ENCODE results near the gene SH3BP4.

The SH3BP4 gene

DNA sequence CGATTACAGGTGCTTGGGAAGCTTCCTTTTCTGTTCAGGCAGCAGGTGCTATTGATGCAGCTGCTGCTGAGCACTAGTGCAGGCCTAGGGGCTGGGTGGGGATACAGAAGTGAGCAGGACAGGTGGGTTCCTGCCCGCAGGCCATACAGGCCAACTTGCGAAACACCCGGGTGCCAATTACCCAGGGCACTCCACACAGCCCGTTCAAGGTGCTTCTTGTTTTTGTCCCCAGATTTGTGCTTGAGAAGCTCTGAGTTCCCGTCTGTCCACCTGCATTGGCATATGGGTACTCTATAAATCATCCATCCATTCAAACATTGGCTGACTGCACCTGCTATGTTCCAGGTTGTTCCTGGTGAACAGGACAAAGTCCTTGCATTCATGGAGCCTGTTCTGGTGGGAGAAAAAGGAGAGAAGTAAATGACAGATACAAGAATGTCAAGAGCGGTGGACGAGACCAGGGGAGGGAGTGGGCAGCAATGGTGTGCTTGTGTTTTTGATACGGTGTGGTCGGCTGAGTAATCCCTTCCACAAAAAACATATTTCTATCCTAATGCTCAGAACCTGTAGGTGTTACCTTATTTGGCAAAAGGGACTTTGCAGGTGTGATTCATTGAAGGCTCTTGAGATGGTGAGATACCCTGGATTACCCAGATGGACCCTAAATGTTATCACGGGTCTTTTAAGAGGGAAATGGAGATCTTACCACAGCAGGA, 31.4 kb downstream of the SH3BP4 start:
- no peak for DNase-seq (ENCODE audit: low read depth)

DNA sequence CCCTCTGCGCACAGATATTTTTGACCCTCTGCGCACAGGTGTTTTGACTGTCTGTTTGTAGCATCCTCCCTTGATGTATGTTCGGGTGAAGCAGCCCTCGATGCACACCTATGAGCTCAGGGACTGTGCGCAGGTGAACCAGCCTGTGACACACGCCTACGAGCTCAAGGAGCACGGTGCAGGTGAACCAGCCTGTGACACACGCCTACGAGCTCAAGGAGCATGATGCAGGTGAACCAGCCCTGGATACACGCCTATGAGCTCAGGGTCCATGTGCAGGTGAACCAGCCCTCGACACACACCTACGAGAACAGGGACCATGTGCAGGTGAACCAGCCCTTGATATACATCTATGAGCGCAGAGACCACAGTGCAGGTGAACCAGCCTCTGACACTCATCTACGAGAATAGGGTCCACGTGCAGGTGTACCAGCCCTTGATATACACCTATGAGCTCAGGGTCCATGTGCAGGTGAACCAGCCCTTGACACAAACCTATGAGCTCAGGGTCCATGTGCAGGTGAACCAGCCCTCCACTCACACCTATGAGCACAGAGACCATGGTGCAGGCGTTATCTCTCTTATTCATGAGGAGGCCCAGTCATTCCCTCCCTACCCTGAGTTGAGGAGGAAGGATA, 33.9 kb downstream of the SH3BP4 start:
- DNase-seq (ENCODE audit: low read depth) = no peak

DNA sequence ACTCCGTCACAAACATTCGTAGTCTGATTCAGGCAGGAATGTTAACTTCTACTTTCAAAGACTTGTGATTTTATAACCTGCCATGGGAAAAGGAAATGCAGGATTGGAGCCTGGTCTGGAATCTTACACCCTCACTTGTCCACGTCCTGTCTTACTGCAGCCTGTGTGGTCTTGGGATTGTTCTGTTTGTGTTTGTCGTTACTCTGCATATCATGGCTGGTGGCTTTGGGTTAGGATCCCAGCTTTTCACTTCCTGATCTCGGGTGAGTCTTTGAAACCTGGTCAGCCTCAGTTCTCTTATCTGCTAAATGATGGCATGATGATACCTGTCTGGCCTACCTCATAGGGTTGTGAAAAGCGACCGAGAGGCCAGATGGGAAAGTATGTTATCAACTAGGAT, 34.6 kb downstream of the SH3BP4 start:
- no peak for DNase-seq (ENCODE audit: low read depth)

DNA sequence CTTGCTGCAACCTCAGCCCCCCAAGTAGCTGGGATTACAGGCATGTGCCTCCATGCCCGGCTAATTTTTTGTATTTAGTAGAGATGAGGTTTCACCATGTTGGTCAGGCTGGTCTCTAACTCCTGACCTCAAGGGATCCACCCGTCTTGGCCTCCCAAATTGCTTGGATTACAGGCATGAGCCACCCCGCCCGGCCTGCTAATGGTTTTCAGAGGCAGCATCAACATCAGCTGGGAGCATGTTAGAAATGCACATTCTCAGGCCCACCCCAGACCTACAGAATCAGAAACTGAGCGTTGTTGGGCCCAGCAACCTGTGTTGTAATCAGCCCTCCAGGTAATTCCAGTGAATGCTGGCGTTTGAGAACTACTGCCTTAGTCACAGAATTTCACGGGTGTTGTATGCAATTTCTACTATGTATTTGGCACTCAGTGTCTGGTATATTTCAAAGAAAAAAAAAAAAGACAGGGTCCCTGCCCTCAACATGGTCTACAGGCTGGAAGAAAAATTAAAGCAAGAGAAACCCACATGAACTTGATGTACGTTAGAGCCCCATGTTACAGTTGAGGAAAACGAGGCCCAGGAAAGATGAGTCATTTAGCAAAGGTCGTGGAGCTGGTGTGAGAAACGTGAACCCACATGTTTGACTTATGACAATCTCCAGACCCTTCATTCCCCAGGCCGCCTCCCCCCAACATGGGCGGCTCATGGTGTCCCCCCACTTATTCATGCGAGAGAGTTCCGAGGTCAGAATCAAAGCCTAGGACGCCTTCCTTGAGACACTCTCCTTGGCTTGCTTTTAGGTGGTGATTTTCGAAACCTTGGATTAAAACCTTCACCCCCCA, 35.3 kb downstream of the SH3BP4 start:
- DNase-seq (ENCODE audit: low read depth) = no peak

DNA sequence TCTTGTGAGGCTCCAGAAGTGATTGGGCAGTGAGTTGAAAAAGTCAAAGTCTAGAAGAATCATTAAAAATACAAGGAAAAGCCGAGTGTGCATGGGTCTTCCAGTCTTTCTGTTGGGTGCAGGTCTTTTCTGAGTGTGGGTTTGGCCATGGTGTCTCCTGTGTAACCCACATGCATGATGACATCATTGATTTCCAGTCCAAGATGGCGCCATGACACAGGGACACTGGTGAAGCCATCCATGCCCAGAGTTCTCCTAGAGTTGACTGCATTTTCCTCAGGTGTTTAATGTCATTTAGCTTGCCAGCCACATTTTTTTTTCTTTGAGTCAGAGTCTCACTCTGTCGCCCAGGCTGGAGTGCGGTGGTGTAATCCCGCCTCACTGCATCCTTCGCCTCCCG, 35.9 kb downstream of the SH3BP4 start:
- no peak for DNase-seq (ENCODE audit: low read depth)

DNA sequence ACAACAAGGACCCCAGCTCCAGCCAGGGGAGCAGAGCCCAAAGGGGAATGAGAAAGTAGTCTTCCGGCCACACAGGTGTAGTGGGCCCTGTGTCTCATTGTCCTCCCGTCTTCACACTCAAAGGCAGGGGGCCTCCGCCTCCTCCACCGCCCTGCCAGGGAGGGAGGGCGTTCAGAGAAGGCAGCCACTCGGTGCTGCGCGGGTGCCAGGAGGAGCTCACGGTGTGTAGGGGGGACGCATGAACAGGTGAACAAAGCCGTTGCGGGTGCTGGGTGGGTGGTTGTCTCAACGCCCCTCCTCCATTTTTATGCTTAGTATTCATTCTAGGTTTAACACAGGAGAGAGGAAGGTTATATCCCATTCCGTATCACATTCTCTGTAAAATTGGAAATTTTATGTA, 36.7 kb downstream of the SH3BP4 start:
- no peak for DNase-seq (ENCODE audit: low read depth)

DNA sequence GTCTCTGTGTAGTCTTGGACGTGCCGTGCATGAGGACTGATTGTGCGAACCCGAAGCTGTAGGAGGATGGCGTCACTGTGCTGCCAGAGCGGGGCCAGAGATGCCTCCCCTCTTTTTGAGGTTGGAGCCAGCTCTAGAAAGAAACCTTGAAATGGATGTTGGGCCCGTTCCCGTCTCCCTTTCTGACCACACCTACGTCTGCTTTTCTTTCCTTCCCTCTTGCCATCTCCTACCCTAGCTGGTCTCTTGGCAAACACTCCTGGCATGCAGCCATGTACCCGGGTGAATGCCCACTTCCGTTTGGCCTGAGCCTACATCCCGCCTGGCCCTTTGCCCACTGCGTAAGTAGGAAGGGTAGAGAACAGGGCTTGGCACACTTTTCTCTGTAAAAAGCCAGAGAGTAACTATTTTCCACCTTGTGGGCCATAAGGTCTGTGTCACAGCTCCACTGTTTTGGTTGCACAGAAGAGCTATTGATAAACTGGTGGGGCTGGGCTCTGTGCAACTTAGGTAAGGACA, 37.4 kb downstream of the SH3BP4 start:
- DNase-seq (ENCODE audit: low read depth) = no peak

DNA sequence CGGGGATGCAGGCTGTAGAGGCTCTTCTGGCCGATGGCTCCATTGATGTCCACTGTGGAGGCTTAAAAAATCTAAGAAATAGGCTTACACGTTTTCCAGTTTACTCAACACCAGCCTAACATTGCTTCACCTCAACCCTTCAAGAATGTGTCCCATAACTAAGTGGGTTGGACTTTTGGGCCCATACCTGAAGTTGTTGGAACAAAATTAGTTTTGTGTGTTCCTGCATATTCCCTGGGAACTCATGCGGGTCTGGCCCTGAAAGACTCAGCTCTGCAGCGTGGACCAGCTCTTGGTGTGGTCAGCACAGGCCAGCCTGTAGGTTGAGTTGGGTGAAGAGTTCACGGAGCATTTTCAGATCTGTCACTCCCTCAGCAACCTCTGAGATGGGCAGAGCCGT, 38.5 kb downstream of the SH3BP4 start:
- DNase-seq (ENCODE audit: low read depth) = no peak

DNA sequence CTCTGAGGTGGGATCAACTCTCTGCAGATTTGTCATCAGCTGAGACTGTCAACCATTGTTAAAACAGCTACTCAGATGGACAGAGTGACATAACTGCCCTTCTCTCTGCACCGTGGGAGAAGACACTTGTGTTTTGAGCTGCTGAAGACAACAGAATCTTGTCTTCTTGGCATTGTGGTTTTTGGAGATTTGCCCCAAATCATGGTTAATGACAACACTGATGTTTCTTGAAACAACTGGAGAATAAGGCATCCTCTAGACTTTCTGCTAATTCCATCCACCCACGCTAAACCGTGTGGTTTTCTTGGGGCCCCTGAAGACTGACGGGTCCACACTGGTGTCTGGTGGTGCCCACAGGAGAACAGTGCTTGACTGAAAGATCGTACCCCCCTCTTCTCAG, 39.5 kb downstream of the SH3BP4 start:
- no peak for DNase-seq (ENCODE audit: low read depth)

DNA sequence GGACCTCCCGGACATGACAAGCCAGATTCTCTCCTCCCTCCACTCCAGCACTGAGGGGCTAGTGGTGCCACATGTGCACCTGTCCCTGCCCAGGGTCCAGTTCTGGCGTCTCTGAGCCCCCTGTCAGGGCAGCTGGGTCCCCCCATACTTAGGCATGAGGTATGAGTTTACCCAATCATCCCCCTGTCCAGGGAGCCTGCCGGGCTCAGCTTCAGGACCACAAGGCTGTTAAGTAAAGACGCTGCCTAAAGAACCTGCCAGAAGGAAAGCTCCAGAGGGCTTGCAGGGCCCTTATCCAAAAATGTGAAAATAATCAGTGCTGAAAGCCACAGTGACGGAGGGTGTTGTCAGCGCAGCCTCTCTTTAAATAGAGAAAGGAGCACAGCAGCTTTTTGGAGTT, 40.0 kb downstream of the SH3BP4 start:
- no peak for DNase-seq (ENCODE audit: low read depth)

DNA sequence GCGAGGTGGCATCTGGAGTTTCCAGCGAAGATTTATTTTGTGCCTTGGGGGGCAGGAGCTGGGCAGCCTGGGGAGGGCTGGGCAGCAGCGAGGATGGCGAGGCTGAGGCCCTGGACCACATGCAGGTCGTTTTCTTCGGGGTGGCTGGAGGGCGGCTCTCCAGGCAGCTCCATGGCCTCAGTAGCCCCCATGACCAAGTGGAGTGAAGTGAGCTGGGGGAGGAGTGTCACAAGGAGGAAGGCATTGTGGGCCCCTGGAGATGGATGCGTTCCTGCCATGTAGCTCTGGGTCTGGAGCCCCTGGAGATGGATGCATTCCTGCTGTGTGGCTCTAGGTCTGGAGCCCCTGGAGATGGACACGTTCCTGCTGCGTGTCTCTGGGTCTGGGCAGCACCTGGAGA, 40.4 kb downstream of the SH3BP4 start:
- no peak for DNase-seq (ENCODE audit: low read depth)

DNA sequence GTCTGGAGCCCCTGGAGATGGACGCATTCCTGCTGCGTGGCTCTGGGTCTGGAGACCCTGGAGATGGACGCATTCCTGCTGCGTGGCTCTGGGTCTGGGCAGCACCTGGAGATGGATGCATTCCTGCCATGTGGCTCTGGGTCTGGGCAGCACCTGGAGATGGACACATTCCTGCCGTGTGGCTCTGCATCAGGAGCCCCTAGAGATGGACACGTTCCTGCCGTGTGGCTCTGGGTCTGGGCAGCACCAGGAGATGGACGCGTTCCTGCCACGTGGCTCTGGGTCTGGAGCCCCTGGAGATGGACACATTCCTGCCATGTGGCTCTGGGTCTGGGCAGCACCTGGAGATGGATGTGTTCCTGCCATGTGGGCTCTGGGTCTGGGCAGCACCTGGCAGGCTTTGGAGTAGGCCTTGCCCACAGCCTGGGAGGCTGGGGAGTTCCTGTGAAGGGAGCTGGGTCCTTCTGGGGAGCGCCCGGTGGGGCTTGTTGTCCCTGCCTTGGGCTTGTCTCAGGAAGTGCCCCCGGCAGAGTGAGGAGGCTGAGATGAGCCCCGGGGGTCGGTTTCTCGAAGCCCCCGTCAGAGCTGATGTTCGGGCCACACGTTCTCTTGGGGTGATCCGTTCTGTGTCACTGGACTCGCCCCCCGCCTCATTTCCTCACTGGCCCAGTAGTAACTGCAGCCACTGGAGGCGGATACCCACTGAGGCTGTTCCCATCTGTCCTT, 41.0 kb downstream of the SH3BP4 start:
- DNase-seq (ENCODE audit: low read depth) = no peak

DNA sequence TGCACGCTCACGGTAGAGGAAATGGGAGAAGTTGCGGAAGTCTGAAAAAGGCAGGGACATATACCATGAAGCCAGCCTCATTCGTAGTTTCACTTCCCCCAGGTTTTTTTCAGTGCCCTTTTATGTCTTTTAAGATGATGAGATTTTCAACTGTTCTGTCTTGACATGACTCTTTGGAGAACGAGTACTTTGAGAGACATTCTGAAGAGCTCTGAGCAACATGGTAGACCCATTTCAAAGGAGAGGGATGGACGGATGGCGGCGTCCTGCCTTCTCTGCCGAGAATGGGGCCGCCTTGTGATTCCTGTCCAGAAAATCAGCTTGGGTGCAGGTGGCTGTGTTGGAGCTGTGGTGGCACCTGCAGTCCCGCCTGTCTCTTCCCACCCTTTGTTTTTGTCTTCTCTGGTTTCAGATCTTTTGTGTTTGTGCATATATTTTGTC, 41.7 kb downstream of the SH3BP4 start:
- DNase-seq (ENCODE audit: low read depth) = no peak

DNA sequence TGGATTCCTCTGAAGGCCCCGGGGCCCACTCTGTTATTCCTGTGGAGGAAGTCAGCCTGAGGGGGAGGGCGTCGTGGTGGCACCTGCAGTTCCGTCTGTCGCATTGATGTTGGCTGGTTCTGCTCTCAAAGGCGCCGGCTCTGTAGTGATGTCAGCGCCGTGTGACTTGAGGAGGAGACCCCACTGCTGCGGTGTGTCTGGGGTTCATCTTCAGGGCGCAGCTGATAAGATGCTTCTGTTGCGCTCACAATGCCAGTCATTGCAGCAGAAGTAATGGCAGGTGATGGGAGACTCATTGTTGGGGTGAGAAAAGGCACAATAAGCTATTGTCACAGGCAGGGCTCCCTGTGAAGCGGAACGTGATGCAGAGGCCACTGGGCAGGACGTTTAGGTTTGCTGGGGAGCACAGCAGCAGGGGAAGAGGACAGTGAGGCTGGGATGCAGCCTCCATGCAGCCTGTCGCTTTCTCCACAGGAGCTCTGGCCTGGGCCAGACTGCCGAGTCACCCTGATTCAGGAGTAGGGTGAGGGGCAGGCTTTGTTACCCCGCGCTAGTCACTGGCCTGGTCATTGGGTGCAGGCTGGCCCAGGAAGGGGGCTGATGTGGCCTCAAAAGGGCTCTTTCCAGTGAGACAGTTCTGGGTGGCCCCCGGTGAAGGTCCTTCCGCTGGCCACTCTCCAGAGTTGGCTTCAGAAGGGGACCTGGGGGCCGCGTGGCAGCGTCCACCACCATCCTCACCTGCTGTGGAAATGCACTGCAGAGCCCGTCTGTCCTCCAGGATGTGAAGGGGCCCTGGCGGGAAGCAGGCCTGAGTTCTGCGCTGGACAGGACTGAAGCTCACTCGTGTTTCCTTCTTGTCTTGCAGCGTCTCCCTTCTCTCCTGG, 42.9 kb downstream of the SH3BP4 start:
- no peak for DNase-seq (ENCODE audit: low read depth)

DNA sequence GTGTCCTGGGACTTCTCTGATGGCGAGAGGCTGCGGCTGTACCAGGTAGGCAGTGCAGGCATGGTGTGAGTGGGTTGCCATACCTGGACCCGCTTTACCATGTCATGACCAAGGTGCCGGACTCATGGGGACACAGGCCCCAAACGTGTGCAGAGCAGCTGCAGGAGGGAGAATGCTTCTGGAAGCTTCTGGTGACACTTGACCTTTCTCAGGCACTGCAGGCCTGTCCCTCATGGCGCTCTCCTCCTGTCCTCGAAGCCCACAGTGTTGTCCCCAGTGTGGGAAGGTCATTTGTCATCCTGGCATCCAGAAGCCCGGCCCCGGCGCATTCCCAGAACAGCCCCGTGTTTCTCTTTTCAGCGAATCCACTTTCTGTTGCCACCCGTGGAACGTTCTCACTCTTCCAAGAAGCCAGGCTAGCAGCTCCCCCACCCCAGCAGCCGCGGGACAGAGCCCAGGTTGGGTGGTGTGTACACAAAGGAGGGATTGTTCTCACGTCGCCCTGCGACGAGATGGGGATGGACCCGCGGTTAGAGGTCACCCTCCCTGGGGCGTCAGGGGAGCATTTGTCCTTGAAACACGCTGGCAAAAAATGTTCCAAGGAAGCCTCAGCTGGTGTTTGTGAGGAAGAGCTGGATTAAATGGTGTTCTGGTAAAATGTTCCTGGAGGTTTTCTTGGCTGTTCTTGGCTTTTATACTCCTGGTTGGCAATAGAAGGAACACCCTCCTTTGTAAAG, 43.7 kb downstream of the SH3BP4 start:
- DNase-seq (ENCODE audit: low read depth) = no peak

DNA sequence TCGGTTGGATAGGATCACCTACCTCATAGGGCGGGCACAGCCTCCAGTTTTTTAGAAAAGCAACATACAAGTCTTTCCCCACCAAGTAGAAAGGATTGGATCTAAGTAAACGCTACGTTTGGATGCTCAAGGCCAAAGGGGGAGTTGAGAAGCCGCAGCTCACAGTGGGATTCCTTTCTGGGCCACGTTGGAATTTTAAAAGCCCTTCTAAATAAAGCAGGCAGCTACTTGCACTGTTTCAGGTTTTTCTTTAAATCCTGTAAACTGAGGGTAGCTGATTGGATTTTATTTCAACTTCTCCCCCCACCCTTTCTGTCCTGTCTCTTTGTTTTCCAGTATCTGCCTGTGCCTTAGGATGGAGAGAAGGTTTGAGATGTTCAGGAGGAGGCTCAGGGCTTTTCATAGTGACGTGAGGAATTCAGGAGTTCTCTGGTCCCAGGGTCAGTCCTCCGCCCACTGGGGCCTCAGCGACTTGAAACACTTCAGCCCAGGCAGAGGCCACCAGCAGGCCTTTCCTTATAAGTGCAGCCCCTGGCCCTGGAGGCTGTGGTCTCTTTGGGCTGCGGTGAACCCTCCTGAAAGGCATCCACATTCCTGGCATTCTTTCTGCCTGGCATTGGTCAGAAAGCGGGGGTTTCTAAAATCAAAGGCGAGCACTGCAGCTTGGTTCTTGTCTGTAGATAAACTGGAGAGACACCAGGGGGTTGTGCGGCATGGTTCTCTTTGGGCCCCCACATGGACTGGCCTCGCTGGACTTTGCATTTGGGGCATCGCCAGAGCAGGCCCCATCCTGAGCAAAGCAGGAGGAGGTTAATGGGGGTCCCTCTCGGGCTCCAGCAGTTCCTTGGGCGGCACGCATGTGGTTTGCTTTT, 44.5 kb downstream of the SH3BP4 start:
- no peak for DNase-seq (ENCODE audit: low read depth)

DNA sequence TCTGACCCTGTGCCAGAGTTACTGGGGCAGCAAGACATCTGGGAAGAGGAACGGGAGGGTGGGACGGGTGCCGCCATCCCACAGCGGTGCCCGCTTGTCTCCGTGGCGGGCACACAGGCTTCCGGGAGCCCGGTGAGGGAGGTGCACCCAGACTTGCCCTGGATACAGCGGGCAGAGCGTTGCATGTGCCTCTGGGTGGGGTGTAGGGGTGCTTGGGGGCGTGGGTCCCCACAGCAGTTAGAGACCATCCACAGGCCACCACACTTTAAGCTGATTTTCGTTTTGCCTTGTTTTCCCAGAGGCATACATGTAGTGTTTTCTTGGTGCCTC, 45.1 kb downstream of the SH3BP4 start:
- DNase-seq (ENCODE audit: low read depth) = no peak

DNA sequence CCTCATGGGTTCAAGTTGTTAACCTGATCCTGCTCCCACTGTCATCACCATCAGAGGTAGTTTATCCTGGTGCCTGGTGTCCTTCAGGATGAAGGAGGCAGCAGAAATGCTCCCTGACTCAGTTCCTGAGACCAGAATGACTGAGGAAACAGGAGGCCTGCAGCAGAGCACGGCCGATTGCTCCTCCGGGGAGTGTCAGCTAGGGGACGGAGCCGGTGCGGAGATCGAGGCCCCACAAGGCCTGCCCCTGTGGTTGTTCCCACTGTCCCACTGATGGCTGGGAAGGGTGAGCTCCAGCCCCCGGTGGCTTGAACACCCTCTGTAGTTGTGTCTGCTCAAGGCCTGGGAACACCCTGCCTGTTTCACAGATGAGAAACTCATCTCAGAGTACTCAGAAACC, 45.6 kb downstream of the SH3BP4 start:
- DNase-seq (ENCODE audit: low read depth) = no peak

DNA sequence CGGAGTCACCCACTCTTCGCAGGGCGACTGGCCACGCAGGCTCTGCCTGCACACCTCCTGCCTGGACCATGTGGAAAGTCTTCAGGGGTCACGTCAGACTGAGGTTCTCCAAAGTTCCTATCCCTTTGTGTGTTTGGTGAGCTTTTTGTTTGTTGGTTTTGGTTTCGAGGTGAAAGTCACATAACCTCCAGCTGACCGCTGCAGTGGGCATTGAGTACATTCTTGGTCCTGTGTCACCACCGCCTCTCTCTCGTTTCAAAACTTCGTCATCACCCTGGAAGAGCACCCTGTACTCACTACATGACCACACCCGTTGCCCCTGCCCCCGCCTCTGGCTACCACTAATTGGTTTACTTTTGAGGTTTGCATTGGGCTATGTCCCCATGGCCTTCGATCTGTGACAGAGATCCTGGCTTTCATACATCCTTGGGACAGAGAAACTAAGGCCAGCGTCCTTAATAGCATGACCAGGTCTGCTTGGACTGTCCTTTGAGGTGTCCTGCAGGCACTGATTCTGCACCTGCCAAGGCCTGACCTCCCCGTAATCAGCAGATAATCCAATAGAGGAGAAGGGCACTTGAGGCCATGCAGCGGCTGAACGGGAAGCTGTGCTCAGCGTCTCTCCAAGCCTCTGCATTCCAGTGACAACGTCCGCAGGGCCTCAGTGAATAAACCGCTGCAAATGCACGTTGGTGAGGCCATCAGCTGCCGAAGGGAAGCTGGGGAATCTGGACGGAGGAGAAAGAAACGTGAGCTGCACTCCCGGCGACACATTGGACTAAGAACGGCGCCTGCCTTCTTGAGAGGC, 46.8 kb downstream of the SH3BP4 start:
- no peak for DNase-seq (ENCODE audit: low read depth)

All from T follicular helper cell (primary cell).